Progenitor cell of endocrine pancreas (in vitro differentiated cells): ENCODE data around the gene KCTD7. TPM values are rescaled to one million over a fixed set of nuclear protein-coding genes. Genes with fewer than 3 reads are reported as not detected.
A peak's percentile ranks its signal among the peaks of the same experiment; 100 is the strongest.
"Not testable (repeated sequence)": the region's sequence is repeated elsewhere in the genome, so short reads cannot be mapped to it uniquely, and the experiment has no call there.

ENCODE experiments used
- DNase-seq: peaks from one replicate; pipeline ENCODE4 v3.0.0; 2021; ENCODE audit warnings: low spot score; ENCODE audit not compliant: unreplicated experiment
- H3K27ac Mint-ChIP-seq: 2 replicates; pipeline ENCODE4 v1.8.0; 2021; ENCODE audit warnings: mild to moderate bottlenecking, moderate library complexity, mixed read lengths
- H3K27me3 Mint-ChIP-seq: 2 replicates; pipeline ENCODE4 v1.8.0; 2021; ENCODE audit warnings: mixed read lengths
- H3K36me3 Mint-ChIP-seq: 2 replicates; pipeline ENCODE4 v1.8.0; 2022; ENCODE audit warnings: mixed read lengths; ENCODE audit not compliant: insufficient read depth
- H3K4me1 Mint-ChIP-seq: 2 replicates; pipeline ENCODE4 v1.8.0; 2021; ENCODE audit warnings: low read depth, mixed read lengths
- H3K4me3 Mint-ChIP-seq: 2 replicates; pipeline ENCODE4 v1.8.0; 2021; ENCODE audit warnings: low read depth, mild to moderate bottlenecking, moderate library complexity, mixed read lengths
- H3K9me3 Mint-ChIP-seq: 2 replicates; pipeline ENCODE4 v1.8.0; 2021; ENCODE audit warnings: low read depth, mixed read lengths
- total RNA-seq: library from RNA; stranded (reverse); gene quantifications from 2 replicates; pipeline ENCODE4 v1.2.1, GENCODE V29; 2021
- TF ChIP-seq, protein P1 (sequence below): fragments of 200-600 bp; sonication (generic); IDR thresholded peaks from one replicate; pipeline ENCODE4 v1.5.0; 2021; ENCODE audit warnings: antibody characterized with exemption, mild to moderate bottlenecking; ENCODE audit not compliant: unreplicated experiment

KCTD7 gene
- total RNA-seq, 1 donor from 2014 or later, result 8.5 TPM

DNA sequence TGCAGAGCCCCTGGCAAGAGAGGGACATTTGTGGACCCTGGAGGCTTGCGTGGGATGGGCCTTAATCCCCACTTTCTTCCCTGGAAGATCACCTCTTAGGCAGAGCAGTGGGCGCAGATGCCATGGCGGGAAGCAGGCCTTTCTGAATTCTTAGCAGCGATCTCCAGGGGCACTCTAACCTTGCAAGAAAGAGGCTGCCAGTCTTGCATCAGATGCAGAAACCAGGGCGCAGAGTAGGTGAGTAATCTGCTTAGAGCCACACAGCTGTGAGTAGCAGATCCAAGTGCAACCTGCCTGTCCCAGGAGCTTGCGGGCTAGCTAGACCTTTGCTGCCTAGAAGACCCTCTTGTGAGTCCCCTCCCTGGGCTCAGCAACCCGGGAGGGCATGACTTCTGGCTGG is 40.0 kb downstream of the KCTD7 start:
- Mint-ChIP-seq H3K27me3 (no peaks in the 10 kb centered on the region), H3K9me3 (no peaks in the 10 kb centered on the region), H3K4me3 (no peak overlapping the region), H3K27ac (peak overlapping the region; percentile 50), H3K4me1 (peaks cover 9% of the 10 kb centered on the region), H3K36me3 (peaks cover 3% of the 10 kb centered on the region)
- TF ChIP-seq, protein P1, sequence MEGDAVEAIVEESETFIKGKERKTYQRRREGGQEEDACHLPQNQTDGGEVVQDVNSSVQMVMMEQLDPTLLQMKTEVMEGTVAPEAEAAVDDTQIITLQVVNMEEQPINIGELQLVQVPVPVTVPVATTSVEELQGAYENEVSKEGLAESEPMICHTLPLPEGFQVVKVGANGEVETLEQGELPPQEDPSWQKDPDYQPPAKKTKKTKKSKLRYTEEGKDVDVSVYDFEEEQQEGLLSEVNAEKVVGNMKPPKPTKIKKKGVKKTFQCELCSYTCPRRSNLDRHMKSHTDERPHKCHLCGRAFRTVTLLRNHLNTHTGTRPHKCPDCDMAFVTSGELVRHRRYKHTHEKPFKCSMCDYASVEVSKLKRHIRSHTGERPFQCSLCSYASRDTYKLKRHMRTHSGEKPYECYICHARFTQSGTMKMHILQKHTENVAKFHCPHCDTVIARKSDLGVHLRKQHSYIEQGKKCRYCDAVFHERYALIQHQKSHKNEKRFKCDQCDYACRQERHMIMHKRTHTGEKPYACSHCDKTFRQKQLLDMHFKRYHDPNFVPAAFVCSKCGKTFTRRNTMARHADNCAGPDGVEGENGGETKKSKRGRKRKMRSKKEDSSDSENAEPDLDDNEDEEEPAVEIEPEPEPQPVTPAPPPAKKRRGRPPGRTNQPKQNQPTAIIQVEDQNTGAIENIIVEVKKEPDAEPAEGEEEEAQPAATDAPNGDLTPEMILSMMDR, result no peak
- no peak for DNase-seq

- Mint-ChIP-seq H3K27ac (peak overlapping the region; percentile 50), H3K36me3 (peaks cover 2% of the 10 kb centered on the region), H3K4me1 (peaks cover 9% of the 10 kb centered on the region), H3K9me3 (no peaks in the 10 kb centered on the region), H3K4me3 (no peak overlapping the region), H3K27me3 (no peaks in the 10 kb centered on the region)
- no peak for DNase-seq
- TF ChIP-seq, protein P1, result no peak
Observed at GRCh38 chr7:66669088-66669487, 40.4 kb downstream of the KCTD7 start.

- no peak overlapping the region for H3K27ac Mint-ChIP-seq
- no peak overlapping the region for H3K4me3 Mint-ChIP-seq
- TF ChIP-seq, protein P1, result no peak
- DNase-seq, result no peak
- no peaks in the 10 kb centered on the region for H3K9me3 Mint-ChIP-seq
- H3K27me3 Mint-ChIP-seq, result no peaks in the 10 kb centered on the region
- peaks cover 9% of the 10 kb centered on the region for H3K4me1 Mint-ChIP-seq
- H3K36me3 Mint-ChIP-seq, result peaks cover 2% of the 10 kb centered on the region
Observed at GRCh38 chr7:66669496-66669895, 40.8 kb downstream of the KCTD7 start.

DNA sequence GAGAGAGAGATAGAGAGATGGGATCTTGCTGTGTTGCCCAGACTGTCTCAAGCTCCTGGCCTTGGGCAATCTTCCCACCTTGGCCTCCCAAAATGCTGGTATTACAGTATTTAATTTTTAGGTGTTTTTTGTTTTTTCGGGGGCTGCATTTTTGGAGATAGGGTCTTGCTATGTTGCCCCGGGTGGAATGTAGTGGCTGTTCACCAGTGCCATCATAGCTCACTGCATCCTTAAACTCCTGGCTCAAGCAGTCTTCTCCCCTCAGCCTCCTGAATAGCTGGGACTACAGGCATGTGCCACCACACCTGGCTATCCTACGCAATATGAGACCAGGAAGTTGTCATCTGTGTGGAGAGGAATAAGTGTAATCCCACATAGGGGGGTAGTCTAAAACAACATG is 42.4 kb downstream of the KCTD7 start:
- peaks cover 9% of the 10 kb centered on the region for H3K4me1 Mint-ChIP-seq
- no peaks in the 10 kb centered on the region for H3K27me3 Mint-ChIP-seq
- H3K4me3 Mint-ChIP-seq, result no peak overlapping the region
- no peaks in the 10 kb centered on the region for H3K9me3 Mint-ChIP-seq
- no peak for DNase-seq
- TF ChIP-seq, protein P1, result no peak
- no peak overlapping the region for H3K27ac Mint-ChIP-seq
- no peaks in the 10 kb centered on the region for H3K36me3 Mint-ChIP-seq

DNA sequence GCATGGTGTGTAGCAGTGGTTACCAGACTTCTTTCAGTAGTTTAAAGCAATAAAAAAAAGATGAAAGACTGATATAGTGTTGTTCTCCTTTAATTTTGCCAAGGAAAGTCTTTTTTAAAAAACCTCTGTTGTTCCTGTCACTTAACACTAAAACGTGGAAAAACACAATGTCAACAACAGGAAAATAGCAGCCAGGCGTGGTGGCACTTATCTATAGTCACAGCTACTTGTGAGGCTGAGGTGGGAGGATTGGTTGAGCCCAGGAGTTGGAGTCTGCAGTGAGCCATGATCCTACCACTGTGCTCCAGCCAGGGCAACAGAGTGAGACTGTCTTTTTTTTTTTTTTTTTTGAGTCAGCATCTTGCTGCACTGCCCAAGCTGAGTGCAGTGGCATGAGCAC is 42.8 kb downstream of the KCTD7 start:
- H3K27me3 Mint-ChIP-seq, H3K4me1 Mint-ChIP-seq, H3K27ac Mint-ChIP-seq, DNase-seq, H3K36me3 Mint-ChIP-seq, H3K4me3 Mint-ChIP-seq, H3K9me3 Mint-ChIP-seq: not testable (repeated sequence)

- H3K4me3 Mint-ChIP-seq, DNase-seq, H3K27ac Mint-ChIP-seq, H3K4me1 Mint-ChIP-seq, H3K9me3 Mint-ChIP-seq, H3K36me3 Mint-ChIP-seq, H3K27me3 Mint-ChIP-seq: not testable (repeated sequence)
Observed at GRCh38 chr7:66672432-66673123, 43.9 kb downstream of the KCTD7 start.

DNA sequence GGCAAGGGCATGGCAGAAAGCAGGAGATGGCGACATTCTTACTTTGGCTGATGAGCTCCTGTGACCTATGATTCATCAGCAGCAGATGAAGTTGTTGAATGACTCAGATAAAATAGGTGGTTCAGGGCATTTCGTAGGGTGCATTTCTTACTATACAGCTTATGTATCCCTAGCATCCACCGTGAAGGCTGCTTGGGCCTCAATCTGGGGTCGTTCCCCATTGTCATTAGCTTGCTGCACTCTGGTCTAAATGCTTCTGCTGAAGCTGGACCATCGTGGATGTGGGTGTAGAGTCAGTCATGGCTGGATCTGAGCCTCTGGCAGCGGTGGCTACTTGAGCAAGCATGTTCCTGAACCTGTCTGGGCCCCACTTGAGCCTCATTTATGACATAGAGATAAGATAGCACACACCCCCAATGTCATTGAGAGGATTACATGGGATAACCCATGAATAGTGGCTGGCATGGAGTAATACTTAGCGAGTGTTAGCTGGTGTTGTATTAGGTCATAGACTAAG is 44.5 kb downstream of the KCTD7 start:
- H3K27ac Mint-ChIP-seq, H3K4me3 Mint-ChIP-seq, DNase-seq, H3K9me3 Mint-ChIP-seq, H3K36me3 Mint-ChIP-seq, H3K4me1 Mint-ChIP-seq, H3K27me3 Mint-ChIP-seq: not testable (repeated sequence)
